Urinary bladder (tissue), 4 donors: ENCODE data around the gene NEGR1. TPM values are rescaled to one million over a fixed set of nuclear protein-coding genes. Genes with fewer than 3 reads are reported as not detected.
A peak's percentile ranks its signal among the peaks of the same experiment; 100 is the strongest.
"Not testable (repeated sequence)": the region's sequence is repeated elsewhere in the genome, so short reads cannot be mapped to it uniquely, and the experiment has no call there.

ENCODE experiments used
- DNase-seq: peaks from one replicate; pipeline ENCODE4 v3.0.0-alpha.2; 2015; ENCODE audit errors: extremely low spot score
- H3K27ac ChIP-seq: one replicate; pipeline ENCODE4 v1.5.1; 2013; ENCODE audit warnings: low read depth, mild to moderate bottlenecking, moderate library complexity
- H3K36me3 ChIP-seq: one replicate; pipeline ENCODE4 v1.6.1; 2013; ENCODE audit warnings: mild to moderate bottlenecking, moderate library complexity; ENCODE audit not compliant: insufficient read depth
- H3K4me1 ChIP-seq: one replicate; pipeline ENCODE4 v1.6.1; 2013; ENCODE audit warnings: mild to moderate bottlenecking, moderate library complexity; ENCODE audit not compliant: insufficient read depth
- H3K4me3 ChIP-seq: one replicate; pipeline ENCODE4 v1.5.1; 2013; ENCODE audit warnings: low read depth, low read length
- WGBS: extraction: QIAGEN DNeasy Blood & Tissue Kit; methylation state at CpG from one replicate; pipeline ENCODE4 v1.1.7; 2013; 5-methylcytosine and 5-hydroxymethylcytosine counted together
- polyA plus RNA-seq: library from polyadenylated mRNA; stranded (reverse); fragments of 200-250 nt; gene quantifications from one replicate; pipeline ENCODE4 v1.2.3, GENCODE V29; 2013
- total RNA-seq: library from RNA; depleted of rRNA; stranded (reverse); fragments of >200 nt; gene quantifications from one replicate; pipeline ENCODE4 v1.2.3, GENCODE V29; 2014
- donor health status: healthy with polysubstance abuse.
- donor health status: healthy.

Gene NEGR1
- total and polyA plus RNA-seq, 2 donors, result 38.2 to 92.3 TPM

GRCh38 chr1:72280711-72281110 is 1.6 kb downstream of the NEGR1 start:
- Histone ChIP-seq H3K27ac (no peak overlapping the region), H3K4me3 (peak overlapping the region; percentile 6), H3K36me3 (no peaks in the 10 kb centered on the region), H3K4me1 (no peaks in the 10 kb centered on the region)
- WGBS, result 15% methylated on average over 1 of the region's 1 CpG
- no peak for DNase-seq

GRCh38 chr1:72280131-72280530 is 2.2 kb downstream of the NEGR1 start:
- no peak overlapping the region for H3K27ac ChIP-seq
- H3K4me3 ChIP-seq, result no peak overlapping the region
- no peaks in the 10 kb centered on the region for H3K36me3 ChIP-seq
- no peak for DNase-seq
- no peaks in the 10 kb centered on the region for H3K4me1 ChIP-seq

- Histone ChIP-seq H3K4me3 (no peak overlapping the region), H3K27ac (no peak overlapping the region), H3K4me1 (no peaks in the 10 kb centered on the region)
Observed at GRCh38 chr1:72278461-72278860, 3.9 kb downstream of the NEGR1 start.

GRCh38 chr1:72271555-72272085 is 10.7 kb downstream of the NEGR1 start:
- H3K4me3 ChIP-seq, result no peak overlapping the region
- no peaks in the 10 kb centered on the region for H3K36me3 ChIP-seq
- DNase-seq, result no peak
- H3K27ac ChIP-seq, result no peak overlapping the region
- no peaks in the 10 kb centered on the region for H3K4me1 ChIP-seq
- whole genome bisulfite sequencing, result 82% methylated on average over 6 of the region's 6 CpGs

More at GRCh38 chr1:72278461-72278860, 3.9 kb downstream of the NEGR1 start:
- no peak for DNase-seq
- no peaks in the 10 kb centered on the region for H3K36me3 ChIP-seq

- WGBS, result 81% methylated on average over 2 of the region's 2 CpGs
- DNase-seq, result no peak
- H3K4me3 ChIP-seq, result no peak overlapping the region
- no peak overlapping the region for H3K27ac ChIP-seq
- H3K4me1 ChIP-seq, result no peaks in the 10 kb centered on the region
- H3K36me3 ChIP-seq, result no peaks in the 10 kb centered on the region
Observed at GRCh38 chr1:72262735-72263134, 19.6 kb downstream of the NEGR1 start.

GRCh38 chr1:72253132-72253531 is 29.2 kb downstream of the NEGR1 start:
- Histone ChIP-seq H3K4me3 (no peak overlapping the region), H3K27ac (no peak overlapping the region), H3K36me3 (no peaks in the 10 kb centered on the region), H3K4me1 (no peaks in the 10 kb centered on the region)
- DNase-seq, result no peak

- WGBS, result 99% methylated on average over 1 of the region's 1 CpG
- no peak overlapping the region for H3K4me3 ChIP-seq
Observed at GRCh38 chr1:72241397-72241796, 40.9 kb downstream of the NEGR1 start.

GRCh38 chr1:72235931-72236330 is 46.4 kb downstream of the NEGR1 start:
- not testable (repeated sequence) for H3K4me1 ChIP-seq, H3K36me3 ChIP-seq, H3K27ac ChIP-seq, H3K4me3 ChIP-seq, DNase-seq

More at GRCh38 chr1:72241397-72241796, 40.9 kb downstream of the NEGR1 start:
- DNase-seq, result no peak
- H3K36me3 ChIP-seq, result no peaks in the 10 kb centered on the region
- no peak overlapping the region for H3K27ac ChIP-seq
- H3K4me1 ChIP-seq, result no peaks in the 10 kb centered on the region

GRCh38 chr1:72235062-72235461 is 47.3 kb downstream of the NEGR1 start:
- no peak for DNase-seq
- Histone ChIP-seq H3K4me3 (no peak overlapping the region), H3K27ac (no peak overlapping the region), H3K36me3 (no peaks in the 10 kb centered on the region), H3K4me1 (no peaks in the 10 kb centered on the region)
- WGBS, result 97% methylated on average over 7 of the region's 7 CpGs

- whole genome bisulfite sequencing, result 52% methylated on average over 1 of the region's 1 CpG
- Histone ChIP-seq H3K36me3 (no peaks in the 10 kb centered on the region), H3K4me3 (no peak overlapping the region), H3K4me1 (no peaks in the 10 kb centered on the region), H3K27ac (no peak overlapping the region)
- DNase-seq, result no peak
Observed at GRCh38 chr1:72230746-72231145, 51.6 kb downstream of the NEGR1 start.

- Histone ChIP-seq H3K36me3 (no peaks in the 10 kb centered on the region), H3K4me1 (no peaks in the 10 kb centered on the region), H3K27ac (no peak overlapping the region), H3K4me3 (no peak overlapping the region)
- no peak for DNase-seq
Observed at GRCh38 chr1:72229893-72230292, 52.4 kb downstream of the NEGR1 start.

GRCh38 chr1:72227667-72228066 is 54.7 kb downstream of the NEGR1 start:
- DNase-seq, result no peak
- no peaks in the 10 kb centered on the region for H3K36me3 ChIP-seq
- H3K4me1 ChIP-seq, result no peaks in the 10 kb centered on the region
- 47% methylated on average over 4 of the region's 4 CpGs for WGBS
- H3K27ac ChIP-seq, result no peak overlapping the region
- no peak overlapping the region for H3K4me3 ChIP-seq

- 96% methylated on average over 3 of the region's 3 CpGs for WGBS
- no peaks in the 10 kb centered on the region for H3K36me3 ChIP-seq
- no peak for DNase-seq
- no peaks in the 10 kb centered on the region for H3K4me1 ChIP-seq
- H3K27ac ChIP-seq, result no peak overlapping the region
- H3K4me3 ChIP-seq, result no peak overlapping the region
Observed at GRCh38 chr1:72224506-72224905, 57.8 kb downstream of the NEGR1 start.

GRCh38 chr1:72221811-72222210 is 60.5 kb downstream of the NEGR1 start:
- no peaks in the 10 kb centered on the region for H3K36me3 ChIP-seq
- no peak overlapping the region for H3K27ac ChIP-seq
- no peaks in the 10 kb centered on the region for H3K4me1 ChIP-seq
- no peak for DNase-seq
- 96% methylated on average over 1 of the region's 1 CpG for whole genome bisulfite sequencing
- no peak overlapping the region for H3K4me3 ChIP-seq

GRCh38 chr1:72218141-72218739 is 64.1 kb downstream of the NEGR1 start:
- no peaks in the 10 kb centered on the region for H3K4me1 ChIP-seq
- no peak overlapping the region for H3K4me3 ChIP-seq
- no peak for DNase-seq
- 90% methylated on average over 5 of the region's 5 CpGs for WGBS
- H3K36me3 ChIP-seq, result no peaks in the 10 kb centered on the region
- H3K27ac ChIP-seq, result no peak overlapping the region
